ENCODE measurements around the gene SLCO4A1. TPM values are rescaled to one million over a fixed set of nuclear protein-coding genes. Genes with fewer than 3 reads are reported as not detected.

The SLCO4A1 gene
- polyA plus RNA-seq, 4 donors: 0.31 to 6.8 (median 3.5) TPM

- no peak for DNase-seq (ENCODE audit: low read depth in 4 of 4, low spot score in 3 of 4)
Measured at GRCh38 chr20:62606551-62607201, 35.6 kb upstream of the SLCO4A1 start.

GRCh38 chr20:62607366-62608217, 34.7 kb upstream of the SLCO4A1 start:
- DNase-seq (ENCODE audit: low read depth in 4 of 4, low spot score in 3 of 4): no peak

GRCh38 chr20:62608218-62608565, 34.1 kb upstream of the SLCO4A1 start:
- no peak for DNase-seq (ENCODE audit: low read depth in 4 of 4, low spot score in 3 of 4)

- DNase-seq (ENCODE audit: low read depth in 4 of 4, low spot score in 3 of 4): no peak
Measured at GRCh38 chr20:62609279-62609720, 33.0 kb upstream of the SLCO4A1 start.

- DNase-seq (ENCODE audit: low read depth in 4 of 4, low spot score in 3 of 4): no peak
Measured at GRCh38 chr20:62609811-62610757, 32.2 kb upstream of the SLCO4A1 start.

- DNase-seq (ENCODE audit: low read depth in 4 of 4, low spot score in 3 of 4): no peak
Measured at GRCh38 chr20:62611012-62611411, 31.3 kb upstream of the SLCO4A1 start.

DNA sequence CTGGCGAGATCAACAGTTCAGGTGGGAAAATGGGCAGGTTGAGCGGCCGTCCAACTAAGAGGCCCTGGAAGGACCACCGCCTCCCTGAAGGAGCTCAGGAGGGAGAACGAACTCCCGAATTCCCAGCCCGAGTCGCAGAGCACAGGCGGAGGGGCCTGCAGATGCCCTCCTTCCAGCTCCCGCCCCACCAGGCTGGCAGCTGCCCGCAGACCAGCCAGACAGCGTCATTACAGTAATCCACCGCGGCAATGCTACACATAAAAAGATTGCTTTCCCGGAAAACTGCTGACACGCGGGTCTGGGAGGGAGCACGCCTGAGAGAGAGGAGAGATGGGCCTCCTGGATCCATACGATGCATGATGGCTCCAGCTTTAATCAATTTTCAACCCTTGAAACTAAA, 30.5 kb upstream of the SLCO4A1 start:
- no peak for DNase-seq (ENCODE audit: low read depth in 4 of 4, low spot score in 3 of 4)

DNA sequence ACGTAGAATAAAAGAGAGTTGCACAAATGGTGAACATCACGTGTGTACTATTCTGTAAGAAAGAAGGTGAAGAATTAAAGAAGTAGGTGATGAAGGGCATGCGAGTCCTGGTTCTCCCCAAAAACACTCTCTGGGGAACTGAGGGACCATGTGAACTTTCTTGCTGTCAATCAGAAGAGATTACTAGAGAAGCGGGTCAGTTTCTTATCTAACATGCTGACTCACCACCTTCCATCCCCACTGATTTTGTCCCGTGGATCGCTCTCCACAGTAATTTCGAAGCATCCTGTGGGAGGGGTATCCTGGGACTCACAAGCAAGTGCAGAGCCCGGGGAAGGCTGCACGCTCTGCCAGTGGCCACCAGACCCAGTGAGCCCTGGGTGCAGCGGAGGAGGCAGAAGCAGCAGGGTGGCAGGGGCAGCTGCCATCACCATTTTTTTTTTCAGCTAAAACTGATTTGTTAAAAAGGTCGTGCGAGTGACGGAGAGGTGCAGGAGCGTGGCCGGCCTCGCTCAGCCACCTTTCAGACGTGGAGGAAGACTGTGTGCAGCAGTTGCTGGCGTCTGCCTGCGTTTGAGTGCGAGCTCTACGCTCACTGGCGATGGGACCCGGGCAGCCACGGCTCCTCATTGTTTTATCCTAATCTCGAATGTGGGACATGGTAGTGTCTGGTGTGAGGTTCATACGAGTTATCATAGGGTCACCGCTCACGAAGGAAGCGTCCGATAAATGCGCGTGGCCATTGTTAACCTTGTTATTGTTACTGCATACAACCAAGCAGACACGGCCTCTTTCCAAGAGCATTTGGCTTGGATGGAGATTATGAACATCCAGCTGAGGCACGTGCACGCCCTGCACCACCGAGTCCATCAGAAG, 28.0 kb upstream of the SLCO4A1 start:
- DNase-seq (ENCODE audit: low read depth in 4 of 4, low spot score in 3 of 4): no peak

DNA sequence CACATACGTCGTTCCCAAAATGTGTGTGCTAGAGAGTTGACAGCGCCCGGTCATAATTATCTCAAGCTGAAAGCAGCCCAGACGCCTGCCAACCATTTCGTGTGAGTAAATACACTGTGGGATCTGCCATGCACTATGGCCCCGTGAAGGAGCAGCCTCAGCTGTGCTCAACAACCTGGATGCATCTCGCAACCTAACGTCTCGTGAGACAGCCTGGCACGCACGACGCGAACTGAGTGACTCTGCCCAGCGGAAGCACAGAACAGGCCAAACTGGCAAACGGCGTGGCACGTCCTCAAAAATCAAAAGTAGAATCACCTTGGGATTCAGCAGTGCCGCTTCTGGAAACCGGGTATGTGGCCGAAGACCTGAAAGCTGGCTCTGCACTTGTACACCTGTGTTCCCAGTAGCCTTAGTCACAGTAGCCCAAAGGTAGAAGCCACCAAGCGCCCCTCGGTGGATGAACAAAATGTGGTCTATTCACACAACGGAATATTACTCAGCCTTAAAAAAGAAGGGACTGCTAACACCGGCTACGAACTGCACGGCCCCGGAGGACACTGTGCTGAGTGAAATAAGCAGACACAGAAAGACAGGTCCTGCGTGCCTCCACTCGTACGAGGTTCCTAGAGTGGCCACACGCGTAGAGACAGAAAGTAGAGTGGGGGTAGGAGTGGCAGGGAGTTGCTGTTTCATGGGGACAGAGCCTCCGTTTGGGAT, 27.2 kb upstream of the SLCO4A1 start:
- no peak for DNase-seq (ENCODE audit: low read depth in 4 of 4, low spot score in 3 of 4)

- no peak for DNase-seq (ENCODE audit: low read depth in 4 of 4, low spot score in 3 of 4)
Measured at GRCh38 chr20:62615750-62616251, 26.5 kb upstream of the SLCO4A1 start.

GRCh38 chr20:62616728-62617621, 25.3 kb upstream of the SLCO4A1 start:
- DNase-seq (ENCODE audit: low read depth in 4 of 4, low spot score in 3 of 4): peak in 1 of 4 donors; percentile 56

DNA sequence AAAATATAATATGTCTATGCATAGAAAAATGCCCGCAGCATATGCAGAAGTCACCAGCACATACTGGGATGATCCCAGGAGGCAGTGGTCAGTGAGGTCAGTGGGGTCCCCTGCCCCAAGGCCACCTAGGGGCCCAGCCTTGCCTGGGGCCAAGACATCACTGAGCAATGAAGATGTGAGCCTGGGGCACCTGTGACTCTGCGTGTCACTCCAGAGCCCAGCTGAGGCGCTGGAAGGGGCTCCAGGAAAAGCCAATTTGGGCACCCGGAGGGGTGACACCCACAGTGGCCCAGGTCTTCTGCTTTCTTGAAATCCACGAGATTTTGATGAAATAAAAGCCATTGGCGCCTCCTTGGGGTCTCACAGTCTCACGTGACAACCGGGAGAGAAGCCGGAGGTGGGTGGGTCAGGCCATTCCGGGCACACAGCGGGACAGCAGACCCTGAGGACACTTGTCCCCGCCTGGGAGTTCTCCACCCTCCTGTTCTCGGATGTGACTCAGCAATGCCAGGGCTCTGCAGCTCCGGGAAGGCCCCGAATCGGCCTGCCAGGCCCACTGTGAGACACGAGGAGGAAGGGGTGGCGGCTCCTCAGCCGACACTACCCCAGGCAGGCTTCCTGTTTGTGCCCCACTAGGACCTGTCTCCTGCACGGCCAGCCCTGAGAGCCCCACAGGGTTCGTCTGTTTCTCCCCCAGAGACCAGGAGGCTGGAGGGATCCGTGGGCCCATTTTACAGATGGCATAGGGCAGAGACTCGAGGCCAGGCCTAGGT, 24.4 kb upstream of the SLCO4A1 start:
- DNase-seq (ENCODE audit: low read depth in 4 of 4, low spot score in 3 of 4): no peak

GRCh38 chr20:62618611-62619529, 23.4 kb upstream of the SLCO4A1 start:
- no peak for DNase-seq (ENCODE audit: low read depth in 4 of 4, low spot score in 3 of 4)

- no peak for DNase-seq (ENCODE audit: low read depth in 4 of 4, low spot score in 3 of 4)
Measured at GRCh38 chr20:62620625-62621024, 21.7 kb upstream of the SLCO4A1 start.

GRCh38 chr20:62621251-62622110, 20.8 kb upstream of the SLCO4A1 start:
- no peak for DNase-seq (ENCODE audit: low read depth in 4 of 4, low spot score in 3 of 4)

All from left renal pelvis (tissue), 4 donors.